Neural cell (in vitro differentiated cells): ENCODE data around the gene LYSET. TPM values are rescaled to one million over a fixed set of nuclear protein-coding genes. Genes with fewer than 3 reads are reported as not detected.

ENCODE experiments used
- H2AFZ ChIP-seq: fragments of 200-600, 300-800 bp; sonication (generic), shearing (Covaris generic); 2 replicates; pipeline ENCODE4 v1.6.0; 2014; ENCODE audit warnings: low read depth, mild to moderate bottlenecking, antibody characterized with exemption, low read length, moderate library complexity
- H3F3A ChIP-seq: fragments of 200-600 bp; shearing (Covaris generic); 2 replicates; pipeline ENCODE4 v1.6.1; 2016; ENCODE audit warnings: mild to moderate bottlenecking, moderate library complexity, mixed read lengths, antibody characterized with exemption, low read length; ENCODE audit not compliant: insufficient read depth, poor library complexity, severe bottlenecking
- H3K27ac ChIP-seq: fragments of 200-600, 300-800 bp; sonication (generic), shearing (Covaris generic); 2 replicates; pipeline ENCODE4 v1.5.1; 2014; ENCODE audit warnings: mild to moderate bottlenecking, low read length, moderate library complexity
- H3K27me3 ChIP-seq: fragments of 300-800, 200-600 bp; sonication (generic), shearing (Covaris generic); 2 replicates; pipeline ENCODE4 v1.6.0; 2014; ENCODE audit warnings: mild to moderate bottlenecking, low read depth, low read length, moderate library complexity; ENCODE audit not compliant: insufficient read depth
- H3K36me3 ChIP-seq: fragments of 300-800, 200-600 bp; sonication (generic), shearing (Covaris generic); 2 replicates; pipeline ENCODE4 v1.5.1; 2014; ENCODE audit warnings: mild to moderate bottlenecking, antibody characterized with exemption, low read length, moderate library complexity; ENCODE audit not compliant: insufficient read depth
- H3K4me2 ChIP-seq: fragments of 300-800, 200-600 bp; sonication (generic), shearing (Covaris generic); 2 replicates; pipeline ENCODE4 v1.6.0; 2014; ENCODE audit warnings: mild to moderate bottlenecking, low read length
- H3K4me3 ChIP-seq: fragments of 300-800, 200-600 bp; sonication (generic), shearing (Covaris generic); 2 replicates; pipeline ENCODE4 v1.5.1; 2014; ENCODE audit warnings: mild to moderate bottlenecking, low read length, moderate library complexity
- H3K79me2 ChIP-seq: fragments of 200-600 bp; shearing (Covaris generic); replicated peaks from 2 replicates; pipeline ENCODE4 v1.6.0; 2014; ENCODE audit warnings: mild to moderate bottlenecking, low read length, moderate library complexity; ENCODE audit not compliant: insufficient read depth
- H3K9ac ChIP-seq: fragments of 300-800, 200-600 bp; sonication (generic), shearing (Covaris generic); 2 replicates; pipeline ENCODE4 v1.6.1; 2016; ENCODE audit warnings: mild to moderate bottlenecking, low read length, mixed read lengths
- H3K9me2 ChIP-seq: fragments of 200-600 bp; shearing (Covaris generic); 2 replicates; pipeline ENCODE4 v1.6.1; 2016; ENCODE audit warnings: mild to moderate bottlenecking, low read length, mixed read lengths; ENCODE audit not compliant: insufficient read depth
- H3K9me3 ChIP-seq: fragments of 200-600, 300-800 bp; sonication (generic), shearing (Covaris generic); 2 replicates; pipeline ENCODE4 v1.6.1; 2016; ENCODE audit warnings: mild to moderate bottlenecking, mixed run types, low read length, moderate library complexity, mixed read lengths
- H4K20me1 ChIP-seq: fragments of 200-600 bp; shearing (Covaris generic); 2 replicates; pipeline ENCODE4 v1.6.1; 2016; ENCODE audit warnings: mild to moderate bottlenecking, mixed run types; ENCODE audit not compliant: insufficient read depth
- EP300 ChIP-seq: fragments of 450-650 bp; conservative IDR thresholded peaks from 2 replicates; pipeline ENCODE4 v1.6.1; 2014; ENCODE audit warnings: antibody characterized with exemption, mild to moderate bottlenecking, moderate library complexity; ENCODE audit not compliant: poor library complexity, severe bottlenecking
- EZH2 ChIP-seq: fragments of 200-600, 300-800 bp; shearing (Covaris generic), sonication (generic); IDR thresholded peaks from 2 replicates; pipeline ENCODE4 v1.6.1; 2014; ENCODE audit warnings: antibody characterized with exemption, low read length, borderline replicate concordance, mild to moderate bottlenecking; ENCODE audit not compliant: insufficient read depth, poor library complexity, severe bottlenecking
- MXI1 ChIP-seq: fragments of 450-650 bp; conservative IDR thresholded peaks from 2 replicates; pipeline ENCODE4 v1.6.1; 2014; ENCODE audit warnings: antibody characterized with exemption, mild to moderate bottlenecking; ENCODE audit not compliant: poor library complexity, severe bottlenecking
- POLR2AphosphoS5 ChIP-seq: IDR thresholded peaks from 2 replicates; pipeline ENCODE4 v1.6.1; 2012
- RAD21 ChIP-seq: fragments of 450-650 bp; conservative IDR thresholded peaks from 2 replicates; pipeline ENCODE4 v1.6.1; 2014; ENCODE audit warnings: antibody characterized with exemption, mild to moderate bottlenecking, moderate library complexity
- SMC3 ChIP-seq: fragments of 450-650 bp; conservative IDR thresholded peaks from 2 replicates; pipeline ENCODE4 v1.6.1; 2014; ENCODE audit warnings: antibody characterized with exemption, mild to moderate bottlenecking, moderate library complexity; ENCODE audit not compliant: poor library complexity
- TAF1 ChIP-seq: IDR thresholded peaks from 2 replicates; pipeline ENCODE4 v1.6.1; 2012; ENCODE audit warnings: low read depth
- polyA plus RNA-seq: library from polyadenylated mRNA; depleted of rRNA; stranded (reverse); fragments of >200 nt; gene quantifications from 2 replicates; pipeline ENCODE4 v1.2.3, GENCODE V29; 2014
- TF ChIP-seq, protein P1 (sequence below): fragments of 450-650 bp; IDR thresholded peaks from 2 replicates; pipeline ENCODE4 v1.5.1; 2014; ENCODE audit warnings: antibody characterized with exemption, mild to moderate bottlenecking, moderate library complexity; ENCODE audit not compliant: poor library complexity, severe bottlenecking
- TF ChIP-seq, protein P2 (sequence below): IDR thresholded peaks from 2 replicates; pipeline ENCODE4 v1.6.1; 2012; ENCODE audit warnings: borderline replicate concordance

Gene LYSET
- polyA plus RNA-seq, 1 donor from 2014 or later, result 24.0 TPM

DNA sequence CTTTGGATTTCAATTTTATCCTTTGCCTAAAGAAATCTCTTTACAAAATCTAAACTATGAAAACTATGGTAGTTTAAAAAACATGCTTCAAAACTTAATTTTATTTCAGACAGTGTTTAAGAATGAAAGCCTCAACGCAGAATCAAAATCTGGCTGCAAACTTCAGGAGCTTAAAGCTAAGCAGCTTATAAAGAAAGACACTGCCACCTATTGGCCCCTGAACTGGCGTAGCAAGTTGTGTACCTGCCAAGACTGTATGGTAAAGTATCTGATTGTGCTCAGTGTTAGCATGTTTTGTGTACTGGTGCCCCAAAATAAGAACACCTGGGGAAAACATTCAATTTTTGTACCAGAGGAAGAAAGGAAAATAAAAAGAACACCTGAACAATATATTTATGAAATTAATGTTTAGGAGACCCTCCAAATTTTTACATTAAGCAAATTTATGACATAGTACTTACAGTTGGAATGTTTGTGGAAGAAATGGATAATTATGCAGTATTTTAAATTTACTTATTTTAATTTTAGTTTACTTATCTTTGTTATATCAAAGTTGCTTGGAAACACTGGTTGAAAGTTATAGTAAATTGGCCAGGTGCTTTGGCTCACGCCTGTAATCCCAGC lies 34.1 kb downstream of the LYSET start:
- no peaks in the 10 kb centered on the region for H4K20me1 ChIP-seq
- no peaks in the 10 kb centered on the region for H3K9me3 ChIP-seq
- H3K36me3 ChIP-seq, result no peaks in the 10 kb centered on the region
- no peaks in the 10 kb centered on the region for H3K9me2 ChIP-seq
- no peak for TF ChIP-seq POLR2AphosphoS5
- no peak for TF ChIP-seq EZH2
- TF ChIP-seq TAF1, result no peak
- peak; percentile 80 for TF ChIP-seq RAD21
- peak; percentile 73 for TF ChIP-seq SMC3
- no peak for TF ChIP-seq EP300
- TF ChIP-seq MXI1, result no peak
- TF ChIP-seq, protein P1, sequence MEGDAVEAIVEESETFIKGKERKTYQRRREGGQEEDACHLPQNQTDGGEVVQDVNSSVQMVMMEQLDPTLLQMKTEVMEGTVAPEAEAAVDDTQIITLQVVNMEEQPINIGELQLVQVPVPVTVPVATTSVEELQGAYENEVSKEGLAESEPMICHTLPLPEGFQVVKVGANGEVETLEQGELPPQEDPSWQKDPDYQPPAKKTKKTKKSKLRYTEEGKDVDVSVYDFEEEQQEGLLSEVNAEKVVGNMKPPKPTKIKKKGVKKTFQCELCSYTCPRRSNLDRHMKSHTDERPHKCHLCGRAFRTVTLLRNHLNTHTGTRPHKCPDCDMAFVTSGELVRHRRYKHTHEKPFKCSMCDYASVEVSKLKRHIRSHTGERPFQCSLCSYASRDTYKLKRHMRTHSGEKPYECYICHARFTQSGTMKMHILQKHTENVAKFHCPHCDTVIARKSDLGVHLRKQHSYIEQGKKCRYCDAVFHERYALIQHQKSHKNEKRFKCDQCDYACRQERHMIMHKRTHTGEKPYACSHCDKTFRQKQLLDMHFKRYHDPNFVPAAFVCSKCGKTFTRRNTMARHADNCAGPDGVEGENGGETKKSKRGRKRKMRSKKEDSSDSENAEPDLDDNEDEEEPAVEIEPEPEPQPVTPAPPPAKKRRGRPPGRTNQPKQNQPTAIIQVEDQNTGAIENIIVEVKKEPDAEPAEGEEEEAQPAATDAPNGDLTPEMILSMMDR, result peak; percentile 80
- no peaks in the 10 kb centered on the region for H3F3A ChIP-seq
- H3K79me2 ChIP-seq, result no peaks in the 10 kb centered on the region
- no peak overlapping the region for H3K27ac ChIP-seq
- H3K9ac ChIP-seq, result no peak overlapping the region
- H3K4me2 ChIP-seq, result no peak overlapping the region
- no peaks in the 10 kb centered on the region for H3K27me3 ChIP-seq
- H2AFZ ChIP-seq, result no peak overlapping the region
- no peak overlapping the region for H3K4me3 ChIP-seq

DNA sequence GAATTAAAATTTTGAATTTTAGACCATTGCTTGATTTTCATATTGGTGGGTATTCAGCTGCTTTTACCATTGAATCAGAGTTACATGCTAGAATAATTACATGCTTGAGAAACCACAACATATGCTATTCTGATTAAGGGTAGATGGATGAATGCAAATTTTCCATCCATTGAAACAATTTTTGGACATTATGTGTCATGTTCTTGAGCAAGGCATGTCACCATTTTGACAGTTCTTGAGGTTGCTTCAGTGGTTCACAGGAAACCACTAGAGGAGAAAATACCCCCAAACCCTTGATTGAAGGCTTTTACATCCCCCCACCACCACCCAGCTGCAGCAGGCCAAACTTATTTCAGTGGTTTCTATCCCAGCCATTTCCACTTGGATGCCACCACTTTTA lies 35.4 kb downstream of the LYSET start:
- Histone ChIP-seq H4K20me1 (no peaks in the 10 kb centered on the region), H3K9me3 (no peaks in the 10 kb centered on the region), H3K27ac (no peak overlapping the region), H3K4me3 (no peak overlapping the region), H3K9me2 (no peaks in the 10 kb centered on the region), H3K9ac (no peak overlapping the region), H3K79me2 (no peaks in the 10 kb centered on the region), H2AFZ (no peak overlapping the region), H3K4me2 (no peak overlapping the region), H3K27me3 (no peaks in the 10 kb centered on the region), H3F3A (no peaks in the 10 kb centered on the region), H3K36me3 (no peaks in the 10 kb centered on the region)
- TF ChIP-seq POLR2AphosphoS5 (no peak), EZH2 (no peak), TAF1 (no peak), RAD21 (no peak), MXI1 (no peak), SMC3 (no peak), EP300 (no peak)
- TF ChIP-seq, protein P2, sequence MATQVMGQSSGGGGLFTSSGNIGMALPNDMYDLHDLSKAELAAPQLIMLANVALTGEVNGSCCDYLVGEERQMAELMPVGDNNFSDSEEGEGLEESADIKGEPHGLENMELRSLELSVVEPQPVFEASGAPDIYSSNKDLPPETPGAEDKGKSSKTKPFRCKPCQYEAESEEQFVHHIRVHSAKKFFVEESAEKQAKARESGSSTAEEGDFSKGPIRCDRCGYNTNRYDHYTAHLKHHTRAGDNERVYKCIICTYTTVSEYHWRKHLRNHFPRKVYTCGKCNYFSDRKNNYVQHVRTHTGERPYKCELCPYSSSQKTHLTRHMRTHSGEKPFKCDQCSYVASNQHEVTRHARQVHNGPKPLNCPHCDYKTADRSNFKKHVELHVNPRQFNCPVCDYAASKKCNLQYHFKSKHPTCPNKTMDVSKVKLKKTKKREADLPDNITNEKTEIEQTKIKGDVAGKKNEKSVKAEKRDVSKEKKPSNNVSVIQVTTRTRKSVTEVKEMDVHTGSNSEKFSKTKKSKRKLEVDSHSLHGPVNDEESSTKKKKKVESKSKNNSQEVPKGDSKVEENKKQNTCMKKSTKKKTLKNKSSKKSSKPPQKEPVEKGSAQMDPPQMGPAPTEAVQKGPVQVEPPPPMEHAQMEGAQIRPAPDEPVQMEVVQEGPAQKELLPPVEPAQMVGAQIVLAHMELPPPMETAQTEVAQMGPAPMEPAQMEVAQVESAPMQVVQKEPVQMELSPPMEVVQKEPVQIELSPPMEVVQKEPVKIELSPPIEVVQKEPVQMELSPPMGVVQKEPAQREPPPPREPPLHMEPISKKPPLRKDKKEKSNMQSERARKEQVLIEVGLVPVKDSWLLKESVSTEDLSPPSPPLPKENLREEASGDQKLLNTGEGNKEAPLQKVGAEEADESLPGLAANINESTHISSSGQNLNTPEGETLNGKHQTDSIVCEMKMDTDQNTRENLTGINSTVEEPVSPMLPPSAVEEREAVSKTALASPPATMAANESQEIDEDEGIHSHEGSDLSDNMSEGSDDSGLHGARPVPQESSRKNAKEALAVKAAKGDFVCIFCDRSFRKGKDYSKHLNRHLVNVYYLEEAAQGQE, result no peak
- TF ChIP-seq, protein P1, result no peak
